CD4-positive, alpha-beta T cell (primary cell): ENCODE data around the gene CSF1R. TPM values are rescaled to one million over a fixed set of nuclear protein-coding genes. Genes with fewer than 3 reads are reported as not detected.

Experiments
- ATAC-seq: fragments of 200-7000 bp; cut with Tn5 transposase; one replicate; pipeline ENCODE4 v1.10.0; 2022; ENCODE audit warnings: mild to moderate bottlenecking; ENCODE audit not compliant: poor library complexity
- CTCF ChIA-PET: fragments of 350-600 bp; sonication (Branson Sonifier 250); formaldehyde crosslinking; loops from one replicate; lab custom pipeline; 2021; ENCODE audit warnings: antibody characterized with exemption, inconsistent platforms; lab: Charles Lee
- POLR2A ChIA-PET: fragments of 350-600 bp; sonication (Branson Sonifier 250); formaldehyde crosslinking; loops from one replicate; lab custom pipeline; 2021; ENCODE audit warnings: antibody characterized with exemption, inconsistent platforms; lab: Charles Lee
- DNase-seq, 14 experiments: peaks; one replicate each; pipeline ENCODE4 v3.0.0-alpha.2; 2013 to 2020; ENCODE audit warnings: mixed read lengths in 2 of 14
- H3K27ac ChIP-seq, 2 donors: one replicate each; pipeline versions ENCODE4 v1.5.1 to v1.7.0; 2013; ENCODE audit warnings: low read length in 2 of 2, low read depth in 1 of 2, mild to moderate bottlenecking in 1 of 2
- H3K27me3 ChIP-seq, 2 experiments: 1 replicate in 1 of 2; 2 replicates in 1 of 2; pipeline versions ENCODE4 v1.6.1 to v1.7.0; 2013; ENCODE audit warnings: low read length in 2 of 2, control low read depth in 1 of 2, mild to moderate bottlenecking in 1 of 2, moderate library complexity in 1 of 2; ENCODE audit not compliant: insufficient read depth in 2 of 2, control insufficient read depth in 1 of 2
- H3K36me3 ChIP-seq: one replicate; pipeline ENCODE4 v1.6.1; 2013; ENCODE audit warnings: low read length, control low read depth; ENCODE audit not compliant: insufficient read depth
- H3K4me1 ChIP-seq: one replicate; pipeline ENCODE4 v1.6.1; 2013; ENCODE audit warnings: low read length, control low read depth; ENCODE audit not compliant: insufficient read depth
- H3K4me3 ChIP-seq: one replicate; pipeline ENCODE4 v1.5.1; 2013; ENCODE audit warnings: mild to moderate bottlenecking, low read length, moderate library complexity
- H3K9me3 ChIP-seq, 2 experiments: 1 replicate in 1 of 2; 2 replicates in 1 of 2; pipeline versions ENCODE4 v1.6.1 to v1.7.0; 2013; ENCODE audit warnings: low read length in 2 of 2, mild to moderate bottlenecking in 2 of 2, control low read depth in 1 of 2, moderate library complexity in 1 of 2; ENCODE audit not compliant: control insufficient read depth in 1 of 2, insufficient read depth in 1 of 2
- H3K27ac Mint-ChIP-seq: one replicate; pipeline ENCODE4 v1.8.0; 2020; ENCODE audit warnings: mixed read lengths
- H3K27me3 Mint-ChIP-seq: one replicate; pipeline ENCODE4 v1.8.0; 2021; ENCODE audit warnings: mixed read lengths
- H3K36me3 Mint-ChIP-seq: one replicate; pipeline ENCODE4 v1.8.0; 2021; ENCODE audit warnings: low read depth, mixed read lengths
- H3K4me1 Mint-ChIP-seq: one replicate; pipeline ENCODE4 v1.8.0; 2021; ENCODE audit warnings: low read depth, mixed read lengths
- H3K4me3 Mint-ChIP-seq: one replicate; pipeline ENCODE4 v1.8.0; 2020; ENCODE audit warnings: mild to moderate bottlenecking, mixed read lengths
- H3K9me3 Mint-ChIP-seq: one replicate; pipeline ENCODE4 v1.8.0; 2020; ENCODE audit warnings: mixed read lengths
- intact Hi-C, 2 experiments: fragments of 100-400 bp; cut with DNase I in 1 of 2; cut with micrococcal nuclease in 1 of 2; formaldehyde crosslinking; loops; one replicate each; pipeline versions ENCODE4 v1.15.1 to v1.9.0; 2023 to 2025; cut with DNase I, micrococcal nuclease
- polyA plus RNA-seq, 2 donors: library from polyadenylated mRNA; unstranded; fragments of 120-200 nt; gene quantifications; one replicate each; pipeline ENCODE4 v1.2.1, GENCODE V29; 2013
- total RNA-seq, 174 experiments: library from RNA in 2 of 174; stranded (reverse) in 2 of 174; gene quantifications; one replicate each; pipeline ENCODE4 v1.2.3 and lab custom pipeline; 2021 to 2026
- TF ChIP-seq, protein P1 (sequence below): fragments of 200-600 bp; IDR thresholded peaks from one replicate; pipeline ENCODE4 v1.8.0; 2022; ENCODE audit warnings: antibody characterized with exemption, mild to moderate bottlenecking

Gene CSF1R
- total RNA-seq, result under 1 TPM; 0.45 to 0.52 TPM
- 28.7 TPM for polyA plus RNA-seq (2013, experiment 1 of 2)
- polyA plus RNA-seq (2013, experiment 2 of 2), result 20.1 TPM
- 0 to 14.9 (median 0.25) reads per million in 172 experiments for total RNA-seq (lab: John Stamatoyannopoulos, UW)

DNA sequence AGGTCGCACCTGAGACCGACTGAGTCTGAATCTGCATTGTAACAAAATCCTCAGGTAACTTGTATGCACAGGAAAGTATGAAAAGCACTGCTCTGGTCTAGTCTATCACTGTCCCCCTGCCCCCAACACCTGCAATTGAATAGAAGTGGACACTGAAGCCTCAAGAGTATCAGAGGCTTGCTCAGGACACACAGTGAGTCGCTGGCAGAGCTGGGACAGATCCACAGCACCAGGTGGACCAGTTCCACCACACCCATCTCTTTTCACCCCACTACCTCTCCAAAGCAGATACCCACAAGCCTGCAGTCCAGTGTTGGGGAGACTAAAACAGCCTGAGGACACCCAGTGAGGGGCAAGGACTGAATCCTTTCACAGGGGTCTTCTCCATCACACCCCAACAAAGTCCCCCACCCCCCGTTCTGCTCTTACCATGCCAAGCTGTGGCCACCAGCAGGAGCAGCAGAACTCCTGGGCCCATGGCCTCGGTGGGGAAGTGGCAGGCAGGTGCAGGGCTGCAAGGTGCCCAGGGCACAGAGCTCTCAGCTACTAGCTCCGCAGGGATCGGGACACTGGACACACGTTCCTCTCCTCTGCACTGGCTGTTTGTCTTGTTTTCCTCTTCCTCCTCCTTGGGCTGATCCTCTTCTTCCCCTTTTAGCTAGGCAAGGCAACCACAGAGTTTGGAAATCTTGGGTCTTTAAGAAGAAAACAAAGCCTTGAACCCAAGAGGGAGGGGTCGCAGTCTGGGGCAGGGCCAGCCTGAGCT is at the start of gene CSF1R:
Gene CSF1R (minus strand): TSS at position 605 of the 766 bp plus-strand sequence. CDS start 127 bp downstream, at position 478.
- Histone ChIP-seq H3K36me3 (no peaks in the 10 kb centered on the region), H3K9me3 (peaks cover 0 to 3% of the 10 kb centered on the region in 2 experiments), H3K27me3 (peaks cover 14 to 31% of the 10 kb centered on the region in 2 experiments), H3K27ac (no peak within 1 kb of the TSS), H3K4me3 (peak within 1 kb of the TSS; percentile 36), H3K4me1 (peaks cover 8% of the 10 kb centered on the region)
- intact Hi-C loops, result no loop called here
- no peaks in the 10 kb centered on the region for H3K36me3 Mint-ChIP-seq
- POLR2A ChIA-PET, result no interaction called here
- H3K27me3 Mint-ChIP-seq, result peaks cover 60% of the 10 kb centered on the region
- H3K4me3 Mint-ChIP-seq, result no peak within 1 kb of the TSS
- H3K4me1 Mint-ChIP-seq, result no peaks in the 10 kb centered on the region
- DNase-seq (no peak), ATAC-seq (no peak)
- CTCF ChIA-PET, result no interaction called here
- H3K27ac Mint-ChIP-seq, result no peak within 1 kb of the TSS
- TF ChIP-seq, protein P1, sequence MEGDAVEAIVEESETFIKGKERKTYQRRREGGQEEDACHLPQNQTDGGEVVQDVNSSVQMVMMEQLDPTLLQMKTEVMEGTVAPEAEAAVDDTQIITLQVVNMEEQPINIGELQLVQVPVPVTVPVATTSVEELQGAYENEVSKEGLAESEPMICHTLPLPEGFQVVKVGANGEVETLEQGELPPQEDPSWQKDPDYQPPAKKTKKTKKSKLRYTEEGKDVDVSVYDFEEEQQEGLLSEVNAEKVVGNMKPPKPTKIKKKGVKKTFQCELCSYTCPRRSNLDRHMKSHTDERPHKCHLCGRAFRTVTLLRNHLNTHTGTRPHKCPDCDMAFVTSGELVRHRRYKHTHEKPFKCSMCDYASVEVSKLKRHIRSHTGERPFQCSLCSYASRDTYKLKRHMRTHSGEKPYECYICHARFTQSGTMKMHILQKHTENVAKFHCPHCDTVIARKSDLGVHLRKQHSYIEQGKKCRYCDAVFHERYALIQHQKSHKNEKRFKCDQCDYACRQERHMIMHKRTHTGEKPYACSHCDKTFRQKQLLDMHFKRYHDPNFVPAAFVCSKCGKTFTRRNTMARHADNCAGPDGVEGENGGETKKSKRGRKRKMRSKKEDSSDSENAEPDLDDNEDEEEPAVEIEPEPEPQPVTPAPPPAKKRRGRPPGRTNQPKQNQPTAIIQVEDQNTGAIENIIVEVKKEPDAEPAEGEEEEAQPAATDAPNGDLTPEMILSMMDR, result no peak
- no peaks in the 10 kb centered on the region for H3K9me3 Mint-ChIP-seq

DNA sequence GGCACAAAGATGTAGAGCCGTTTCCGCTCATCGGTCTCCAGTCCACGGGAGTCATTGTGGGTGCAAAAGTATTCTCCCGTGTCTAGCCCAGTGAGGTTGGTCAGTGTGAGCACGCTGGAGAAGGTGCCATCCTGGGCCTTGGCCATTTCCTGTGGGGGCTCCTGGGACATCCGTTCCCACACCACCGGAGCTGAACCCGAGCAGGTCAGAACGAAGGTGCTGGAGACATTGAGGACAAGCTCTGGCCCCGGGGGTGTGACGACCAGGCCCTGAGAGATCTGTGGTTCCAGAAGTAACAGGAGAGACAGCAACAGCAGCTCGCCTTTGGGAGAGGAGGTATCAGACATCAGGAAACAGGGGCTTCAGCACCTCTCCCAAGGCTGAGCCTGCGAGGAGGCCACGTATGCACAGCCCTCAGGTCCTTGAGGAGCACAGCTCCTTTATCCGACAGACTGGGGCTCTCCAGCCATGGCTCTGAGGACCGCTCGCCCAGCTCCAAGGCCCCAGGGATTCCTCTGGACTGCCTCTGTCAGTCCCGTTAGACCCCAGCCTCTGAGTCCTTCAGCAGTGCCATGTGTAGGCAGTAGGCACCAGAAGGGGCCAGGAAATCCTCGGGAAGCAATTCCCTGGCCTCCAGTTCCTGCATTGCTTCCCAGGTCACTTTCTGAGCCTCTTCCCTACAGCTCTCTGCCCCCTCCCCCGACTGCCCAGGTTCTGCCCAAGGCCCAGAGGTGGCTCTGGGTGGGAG is 49.4 kb upstream of the CSF1R start:
- Histone ChIP-seq H3K36me3 (no peaks in the 10 kb centered on the region), H3K4me3 (no peak overlapping the region), H3K27me3 (no peaks in the 10 kb centered on the region), H3K27ac (no peak overlapping the region), H3K9me3 (no peaks in the 10 kb centered on the region), H3K4me1 (no peaks in the 10 kb centered on the region)
- POLR2A ChIA-PET, result no interaction called here
- intact Hi-C loops, result no loop called here
- no peak for DNase-seq
- H3K36me3 Mint-ChIP-seq, result no peaks in the 10 kb centered on the region
- no peaks in the 10 kb centered on the region for H3K4me1 Mint-ChIP-seq
- no peak for ATAC-seq
- H3K9me3 Mint-ChIP-seq, result no peaks in the 10 kb centered on the region
- H3K27ac Mint-ChIP-seq, result no peak overlapping the region
- CTCF ChIA-PET, result no interaction called here
- TF ChIP-seq, protein P1, result no peak
- no peak overlapping the region for H3K4me3 Mint-ChIP-seq
- no peaks in the 10 kb centered on the region for H3K27me3 Mint-ChIP-seq

DNA sequence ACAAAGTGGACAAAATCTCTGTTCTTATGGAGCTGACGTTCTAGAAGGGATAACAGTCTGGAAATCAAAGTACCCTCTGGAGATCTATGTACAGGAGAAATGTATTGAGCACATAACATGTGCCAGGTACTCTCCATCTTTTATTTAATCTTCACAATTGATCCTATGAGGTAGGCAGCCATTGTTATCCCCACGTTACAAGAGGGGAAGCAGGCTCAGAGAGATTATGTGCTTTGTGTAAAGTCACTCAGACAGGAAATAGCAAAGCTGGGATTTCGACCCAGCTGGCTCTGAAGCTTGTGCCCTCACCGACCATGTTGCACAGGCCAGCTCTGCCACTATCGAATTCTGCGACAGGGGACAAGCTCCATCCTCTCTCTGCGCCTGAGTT is 47.8 kb upstream of the CSF1R start:
- Mint-ChIP-seq H3K36me3 (no peaks in the 10 kb centered on the region), H3K27me3 (no peaks in the 10 kb centered on the region), H3K9me3 (no peaks in the 10 kb centered on the region), H3K27ac (no peak overlapping the region), H3K4me3 (no peak overlapping the region), H3K4me1 (no peaks in the 10 kb centered on the region)
- no peaks in the 10 kb centered on the region for H3K36me3 ChIP-seq
- ChIA-PET CTCF (no interaction called here), POLR2A (no interaction called here)
- ATAC-seq (no peak), DNase-seq (no peak)
- no peaks in the 10 kb centered on the region for H3K9me3 ChIP-seq
- TF ChIP-seq, protein P1, result no peak
- no peak overlapping the region for H3K27ac ChIP-seq
- no peaks in the 10 kb centered on the region for H3K27me3 ChIP-seq
- H3K4me1 ChIP-seq, result peaks cover 4% of the 10 kb centered on the region
- intact Hi-C loops, result no loop called here
- H3K4me3 ChIP-seq, result no peak overlapping the region
